Measurements from ENCODE around the gene LECT2.
A peak's percentile ranks its signal among the peaks of the same experiment; 100 is the strongest.

Gene LECT2

DNA sequence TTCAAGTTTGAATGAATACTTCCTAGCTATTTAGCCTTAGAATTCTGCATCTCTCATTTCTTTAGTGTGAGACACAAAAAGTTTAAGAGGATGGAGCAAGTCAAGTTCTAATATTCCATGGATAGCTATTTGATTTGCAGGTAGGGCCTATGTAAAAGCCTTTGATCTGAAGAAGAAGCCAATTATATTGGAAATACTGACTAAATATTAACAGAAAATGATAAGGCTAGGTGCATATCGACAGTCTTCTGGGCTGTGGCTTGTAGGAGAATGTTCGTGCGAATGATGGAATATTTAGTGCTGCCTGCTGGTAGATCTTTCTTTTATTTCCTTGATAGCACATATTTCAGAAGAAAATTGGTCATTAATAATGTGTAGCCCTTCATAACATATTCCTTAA lies at the start of gene LECT2:
Gene LECT2, minus strand, starts transcription at position 85 of the 400 bp plus-strand sequence. CDS start 150 bp downstream, outside the sequence.
- no peak for DNase-seq (ENCODE audit: low read depth in 2 of 2)

- DNase-seq (ENCODE audit: low read depth in 2 of 2): peak; percentile 75 to 78
These were observed 49.7 kb upstream of the LECT2 start for GRCh38 chr5:136004436-136004835.

GRCh38 chr5:136001466-136001981 lies 46.7 kb upstream of the LECT2 start:
- DNase-seq (ENCODE audit: low read depth in 2 of 2): peak; percentile 97 to 98

DNA sequence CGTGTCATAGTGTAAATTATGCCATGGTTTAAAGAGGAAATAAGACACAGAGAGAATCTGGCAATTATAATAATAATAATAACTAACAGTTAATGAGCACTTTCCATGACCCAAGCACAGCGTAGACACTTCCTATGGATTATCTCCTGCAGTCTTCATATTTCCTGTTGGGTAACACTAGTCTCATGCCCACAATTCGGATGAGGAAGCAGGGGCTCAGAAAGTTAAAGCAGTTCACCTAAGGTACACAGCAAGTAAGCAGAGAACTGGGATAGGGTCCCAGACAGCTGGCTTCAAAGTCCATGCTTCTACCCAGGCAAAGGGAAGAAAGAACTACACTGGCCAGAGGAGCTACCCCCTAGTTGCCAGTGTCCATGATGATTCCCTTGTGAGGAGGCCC lies 46.1 kb upstream of the LECT2 start:
- no peak for DNase-seq (ENCODE audit: low read depth in 2 of 2)

- no peak for DNase-seq (ENCODE audit: low read depth in 2 of 2)
These were observed 45.4 kb upstream of the LECT2 start for GRCh38 chr5:136000147-136000546.

GRCh38 chr5:135999406-136000139 lies 44.8 kb upstream of the LECT2 start:
- DNase-seq (ENCODE audit: low read depth in 2 of 2): peak; percentile 89 to 91

GRCh38 chr5:135998889-135999288 lies 44.1 kb upstream of the LECT2 start:
- no peak for DNase-seq (ENCODE audit: low read depth in 2 of 2)

GRCh38 chr5:135997673-135998335 lies 43.0 kb upstream of the LECT2 start:
- DNase-seq (ENCODE audit: low read depth in 2 of 2): no peak

DNA sequence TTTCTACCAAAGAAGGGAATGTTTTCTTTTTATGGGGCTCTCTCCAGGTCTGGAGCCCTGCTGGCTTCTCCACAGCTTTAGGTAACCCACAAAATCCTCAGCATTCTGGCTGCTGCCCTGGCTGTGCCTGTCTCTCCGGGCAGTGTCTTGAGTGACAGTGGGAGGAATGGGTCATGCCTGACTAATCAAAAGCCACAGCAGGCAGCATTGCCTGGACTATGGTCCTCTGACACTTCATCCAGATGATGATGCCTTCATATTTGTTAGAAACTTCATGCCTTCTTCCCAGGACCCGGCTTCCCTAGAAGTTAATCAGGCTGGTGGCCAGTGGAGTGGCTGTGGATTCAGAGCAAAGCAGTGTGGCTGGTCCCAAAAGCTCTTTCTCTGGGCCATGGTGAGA lies 41.8 kb upstream of the LECT2 start:
- DNase-seq (ENCODE audit: low read depth in 2 of 2): no peak

GRCh38 chr5:135995976-135996375 lies 41.2 kb upstream of the LECT2 start:
- no peak for DNase-seq (ENCODE audit: low read depth in 2 of 2)

- peak; percentile 98 for DNase-seq (ENCODE audit: low read depth in 2 of 2)
These were observed 39.3 kb upstream of the LECT2 start for GRCh38 chr5:135993880-135994636.

DNA sequence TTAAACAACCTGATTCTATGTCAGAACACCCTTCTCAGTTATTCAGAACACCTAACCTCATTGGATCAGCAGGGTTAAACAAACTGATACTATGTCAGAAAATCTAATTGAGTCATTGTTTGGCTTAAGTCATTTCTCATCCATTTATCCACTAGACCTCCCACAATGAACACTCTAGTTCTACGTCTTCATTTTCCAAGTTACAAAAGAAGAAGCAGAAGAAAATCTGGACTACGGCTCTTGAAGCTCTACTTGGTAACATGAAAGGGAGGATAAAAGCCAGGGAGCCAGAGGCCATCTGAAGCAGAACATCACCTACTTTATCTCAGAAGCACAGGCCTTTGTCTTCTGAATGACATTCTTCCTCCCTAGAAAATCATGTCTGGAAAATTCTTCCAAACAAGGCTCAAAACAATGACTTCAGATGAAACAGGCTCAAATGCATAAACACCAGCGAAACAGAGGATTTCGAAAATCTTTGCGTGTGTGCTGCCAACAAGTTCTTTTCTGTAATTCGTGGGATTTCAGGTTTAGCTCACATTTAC lies 38.6 kb upstream of the LECT2 start:
- no peak for DNase-seq (ENCODE audit: low read depth in 2 of 2)

DNA sequence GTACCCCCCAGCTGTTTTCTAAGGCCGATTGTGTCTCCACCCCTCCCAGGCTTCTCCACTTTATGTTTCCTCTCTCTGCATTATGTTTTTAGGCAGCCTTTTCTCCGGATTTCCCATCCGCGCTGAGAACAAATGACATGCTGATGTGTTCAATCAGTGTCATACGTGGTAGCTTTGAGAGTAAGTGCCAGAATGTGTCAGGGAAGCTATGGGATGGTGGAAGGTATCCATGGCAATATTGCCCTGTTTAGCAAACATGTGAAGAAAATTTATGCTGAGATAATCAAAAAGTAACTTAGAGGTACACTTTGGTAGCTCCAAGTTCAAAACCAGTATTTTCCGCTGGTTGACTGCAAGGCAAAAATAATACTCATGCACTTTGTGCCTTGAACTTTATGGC lies 36.6 kb upstream of the LECT2 start:
- DNase-seq (ENCODE audit: low read depth in 2 of 2): no peak

- no peak for DNase-seq (ENCODE audit: low read depth in 2 of 2)
These were observed 35.9 kb upstream of the LECT2 start for GRCh38 chr5:135990528-135991255.

GRCh38 chr5:135989686-135990085 lies 34.9 kb upstream of the LECT2 start:
- DNase-seq (ENCODE audit: low read depth in 2 of 2): no peak

DNA sequence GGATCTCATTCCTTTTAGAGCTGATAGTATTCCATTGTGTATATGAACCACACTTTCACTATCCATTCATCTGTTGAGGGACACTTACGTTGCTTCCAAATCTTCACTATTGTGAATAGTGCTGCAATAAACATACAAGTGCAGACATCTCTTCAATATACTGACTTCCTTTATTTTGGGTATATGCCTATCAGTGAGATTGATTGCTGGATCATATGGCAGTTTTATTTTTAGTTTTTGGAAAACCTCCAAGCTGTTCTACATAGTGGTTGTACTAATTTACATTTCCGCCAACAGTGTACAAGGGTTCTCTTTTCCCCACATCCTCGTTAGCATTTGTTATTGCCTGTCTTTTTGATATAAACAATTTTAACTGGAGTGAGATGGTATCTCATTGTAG lies 33.8 kb upstream of the LECT2 start:
- DNase-seq (ENCODE audit: low read depth in 2 of 2): no peak

DNA sequence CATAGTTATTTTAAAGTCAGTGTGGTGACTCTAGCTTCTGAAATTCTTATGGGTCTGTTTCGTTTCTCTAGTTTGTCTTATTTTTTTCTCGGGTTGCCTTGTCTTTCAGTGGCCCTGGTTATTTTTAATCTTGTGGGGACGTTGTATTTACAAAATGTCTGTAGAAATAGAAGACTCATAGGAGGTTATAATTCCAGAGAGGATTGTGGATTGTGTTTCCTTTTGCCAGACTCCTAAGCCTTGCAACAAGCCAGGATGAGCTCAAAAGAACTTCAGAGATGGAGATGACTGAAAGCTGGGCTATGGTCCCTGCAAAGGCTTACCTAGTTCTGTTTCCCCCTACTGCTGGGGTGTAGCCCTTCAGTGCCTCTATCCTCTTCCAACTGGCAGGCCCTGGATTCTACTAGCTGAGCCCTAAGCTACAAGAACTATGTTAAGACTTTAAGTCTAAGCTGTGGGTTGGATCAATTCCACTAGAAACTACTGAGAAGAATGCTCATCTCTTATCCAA lies 32.2 kb upstream of the LECT2 start:
- no peak for DNase-seq (ENCODE audit: low read depth in 2 of 2)

DNA sequence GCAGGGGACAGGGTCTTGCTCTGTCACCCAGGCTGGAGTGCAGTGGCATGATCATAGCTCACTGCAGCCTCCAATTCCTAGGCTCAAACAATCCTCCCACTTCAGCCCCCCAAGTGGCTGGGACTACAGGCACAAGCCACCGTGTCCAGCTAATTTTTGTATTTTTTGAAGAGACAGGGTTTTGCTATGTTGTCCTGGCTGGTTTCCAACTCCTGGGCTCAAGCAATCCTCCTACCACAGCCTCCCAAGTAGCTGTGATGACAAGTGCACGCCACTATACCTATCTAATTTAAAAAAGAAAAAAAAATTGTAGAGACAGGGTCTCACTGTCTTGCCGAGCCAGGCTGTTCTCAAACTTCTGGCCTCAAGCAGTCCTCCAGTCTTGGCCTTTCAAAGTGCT lies 31.6 kb upstream of the LECT2 start:
- no peak for DNase-seq (ENCODE audit: low read depth in 2 of 2)

DNA sequence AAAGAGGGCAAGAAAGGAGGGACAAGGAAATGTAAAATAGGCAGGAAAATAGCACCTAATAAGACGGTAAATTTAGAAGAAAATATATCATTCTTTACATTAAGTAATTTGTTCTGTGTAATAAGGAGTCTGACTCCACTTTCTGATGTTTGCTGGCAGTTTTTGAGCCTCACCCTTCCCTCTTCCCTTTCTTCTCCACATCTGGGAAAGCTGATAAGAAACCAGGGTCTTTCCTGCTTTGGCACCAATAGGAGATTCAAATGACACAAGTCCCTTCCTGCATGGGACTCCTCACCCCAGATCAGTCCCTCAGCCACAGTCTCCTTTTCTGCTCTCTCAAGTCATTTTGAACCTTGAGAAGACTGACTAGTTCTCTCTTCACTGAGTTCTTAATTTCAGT lies 31.2 kb upstream of the LECT2 start:
- DNase-seq (ENCODE audit: low read depth in 2 of 2): no peak

DNA sequence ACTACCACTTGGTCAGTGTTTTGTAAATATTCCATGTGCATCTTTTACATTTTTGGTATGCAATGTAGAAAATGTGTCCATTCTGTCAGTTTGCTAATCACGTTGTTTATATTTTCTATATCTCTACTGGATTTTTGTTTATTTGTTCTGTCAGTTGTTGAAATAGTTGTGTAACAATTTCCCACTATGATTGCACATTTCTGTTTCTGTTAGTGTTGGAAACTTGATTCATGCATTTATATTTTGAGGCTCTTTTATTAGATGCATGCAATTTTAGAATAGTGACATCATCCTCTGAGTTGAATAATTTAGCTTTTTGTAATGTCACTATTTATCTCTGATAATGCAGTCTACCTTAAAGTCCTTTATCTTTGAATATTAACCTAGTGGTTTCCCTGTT lies 25.8 kb upstream of the LECT2 start:
- no peak for DNase-seq (ENCODE audit: low read depth in 2 of 2)

DNA sequence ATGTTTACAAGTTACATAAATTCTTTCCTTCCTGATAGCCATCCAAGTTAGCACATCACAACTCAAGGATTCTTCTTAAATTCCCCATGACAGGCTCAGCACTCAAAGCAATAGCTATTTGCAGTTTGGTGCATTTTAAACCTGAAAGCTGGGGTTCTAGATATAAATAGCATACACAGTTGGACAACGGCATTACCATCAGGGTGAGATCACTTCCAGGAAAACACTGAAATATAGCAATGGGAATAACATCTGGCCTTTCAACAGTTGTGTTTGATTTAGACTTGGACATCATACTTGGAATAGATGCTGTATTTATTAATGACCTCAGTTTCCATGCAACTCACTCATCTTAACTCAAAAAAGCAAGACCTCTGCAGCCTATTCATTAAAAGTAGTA lies 24.7 kb upstream of the LECT2 start:
- DNase-seq (ENCODE audit: low read depth in 2 of 2): peak; percentile 89 to 91
